ENCODE results near the gene FHL1.
"Not testable (repeated sequence)": the region's sequence is repeated elsewhere in the genome, so short reads cannot be mapped to it uniquely, and the experiment has no call there.

Gene FHL1

GRCh38 chrX:136147315-136147901 is at the start of gene FHL1:
FHL1 (plus strand) TSS chrX:136147533.
- DNase-seq (ENCODE audit: low spot score), result no peak
- TF ChIP-seq CTCF (IDR thresholded peaks at IDR 0.05; ENCODE audit: poor library complexity, severe bottlenecking), result no peak
- Histone ChIP-seq H3K27me3 (ENCODE audit: insufficient read depth, poor library complexity, severe bottlenecking) (no peaks in the 10 kb centered on the region), H3K36me3 (ENCODE audit: low read depth) (no peaks in the 10 kb centered on the region), H3K27ac (ENCODE audit: poor library complexity, severe bottlenecking) (peak within 1 kb of the TSS; percentile 63), H3K9me3 (ENCODE audit: severe bottlenecking) (no peaks in the 10 kb centered on the region), H3K4me3 (ENCODE audit: severe bottlenecking) (peak within 1 kb of the TSS; percentile 81), H3K4me1 (ENCODE audit: insufficient read depth, poor library complexity, severe bottlenecking) (peaks cover 11% of the 10 kb centered on the region)
- peak; percentile 71 for ATAC-seq (ENCODE audit: low read depth)

GRCh38 chrX:136097871-136098805 is 49.2 kb upstream of the FHL1 start:
- DNase-seq (ENCODE audit: low spot score) (no peak), ATAC-seq (ENCODE audit: low read depth) (no peak)
- Histone ChIP-seq H3K9me3 (ENCODE audit: severe bottlenecking) (no peaks in the 10 kb centered on the region), H3K27me3 (ENCODE audit: insufficient read depth, poor library complexity, severe bottlenecking) (no peaks in the 10 kb centered on the region), H3K4me1 (ENCODE audit: insufficient read depth, poor library complexity, severe bottlenecking) (no peaks in the 10 kb centered on the region), H3K4me3 (ENCODE audit: severe bottlenecking) (no peak overlapping the region), H3K36me3 (ENCODE audit: low read depth) (no peaks in the 10 kb centered on the region), H3K27ac (ENCODE audit: poor library complexity, severe bottlenecking) (no peak overlapping the region)
- TF ChIP-seq CTCF (IDR thresholded peaks at IDR 0.05; ENCODE audit: poor library complexity, severe bottlenecking), result no peak

GRCh38 chrX:136104936-136105335 is 42.4 kb upstream of the FHL1 start:
- Histone ChIP-seq H3K27ac (ENCODE audit: poor library complexity, severe bottlenecking) (no peak overlapping the region), H3K4me3 (ENCODE audit: severe bottlenecking) (no peak overlapping the region), H3K4me1 (ENCODE audit: insufficient read depth, poor library complexity, severe bottlenecking) (no peaks in the 10 kb centered on the region), H3K36me3 (ENCODE audit: low read depth) (no peaks in the 10 kb centered on the region), H3K9me3 (ENCODE audit: severe bottlenecking) (no peaks in the 10 kb centered on the region), H3K27me3 (ENCODE audit: insufficient read depth, poor library complexity, severe bottlenecking) (no peaks in the 10 kb centered on the region)
- no peak for TF ChIP-seq CTCF (IDR thresholded peaks at IDR 0.05; ENCODE audit: poor library complexity, severe bottlenecking)
- ATAC-seq (ENCODE audit: low read depth) (no peak), DNase-seq (ENCODE audit: low spot score) (no peak)

GRCh38 chrX:136106920-136107528 is 40.3 kb upstream of the FHL1 start:
- Histone ChIP-seq H3K4me3 (ENCODE audit: severe bottlenecking) (no peak overlapping the region), H3K27me3 (ENCODE audit: insufficient read depth, poor library complexity, severe bottlenecking) (no peaks in the 10 kb centered on the region), H3K4me1 (ENCODE audit: insufficient read depth, poor library complexity, severe bottlenecking) (no peaks in the 10 kb centered on the region), H3K9me3 (ENCODE audit: severe bottlenecking) (no peaks in the 10 kb centered on the region), H3K36me3 (ENCODE audit: low read depth) (no peaks in the 10 kb centered on the region), H3K27ac (ENCODE audit: poor library complexity, severe bottlenecking) (no peak overlapping the region)
- DNase-seq (ENCODE audit: low spot score) (no peak), ATAC-seq (ENCODE audit: low read depth) (no peak)
- TF ChIP-seq CTCF (IDR thresholded peaks at IDR 0.05; ENCODE audit: poor library complexity, severe bottlenecking), result no peak

- not testable (repeated sequence) for H3K4me1 ChIP-seq (ENCODE audit: insufficient read depth, poor library complexity, severe bottlenecking); H3K36me3 ChIP-seq (ENCODE audit: low read depth); H3K9me3 ChIP-seq (ENCODE audit: severe bottlenecking); DNase-seq (ENCODE audit: low spot score); ATAC-seq (ENCODE audit: low read depth); H3K27ac ChIP-seq (ENCODE audit: poor library complexity, severe bottlenecking); H3K27me3 ChIP-seq (ENCODE audit: insufficient read depth, poor library complexity, severe bottlenecking); H3K4me3 ChIP-seq (ENCODE audit: severe bottlenecking)
These were observed 38.4 kb upstream of the FHL1 start for GRCh38 chrX:136108905-136109304.

Measured in RWPE2 (cell line).